Activated T-cell treated with anti-CD3 and anti-CD28 coated beads for 24 hours (primary cell): ENCODE data around the gene MYO1E.
A peak's percentile ranks its signal among the peaks of the same experiment; 100 is the strongest.

Source experiments
- DNase-seq: peaks from one replicate; pipeline ENCODE4 v3.0.0-alpha.2; 2020; ENCODE audit warnings: low read depth

The MYO1E gene

GRCh38 chr15:59315914-59316451, 56.7 kb downstream of the MYO1E start:
- DNase-seq: no peak

DNA sequence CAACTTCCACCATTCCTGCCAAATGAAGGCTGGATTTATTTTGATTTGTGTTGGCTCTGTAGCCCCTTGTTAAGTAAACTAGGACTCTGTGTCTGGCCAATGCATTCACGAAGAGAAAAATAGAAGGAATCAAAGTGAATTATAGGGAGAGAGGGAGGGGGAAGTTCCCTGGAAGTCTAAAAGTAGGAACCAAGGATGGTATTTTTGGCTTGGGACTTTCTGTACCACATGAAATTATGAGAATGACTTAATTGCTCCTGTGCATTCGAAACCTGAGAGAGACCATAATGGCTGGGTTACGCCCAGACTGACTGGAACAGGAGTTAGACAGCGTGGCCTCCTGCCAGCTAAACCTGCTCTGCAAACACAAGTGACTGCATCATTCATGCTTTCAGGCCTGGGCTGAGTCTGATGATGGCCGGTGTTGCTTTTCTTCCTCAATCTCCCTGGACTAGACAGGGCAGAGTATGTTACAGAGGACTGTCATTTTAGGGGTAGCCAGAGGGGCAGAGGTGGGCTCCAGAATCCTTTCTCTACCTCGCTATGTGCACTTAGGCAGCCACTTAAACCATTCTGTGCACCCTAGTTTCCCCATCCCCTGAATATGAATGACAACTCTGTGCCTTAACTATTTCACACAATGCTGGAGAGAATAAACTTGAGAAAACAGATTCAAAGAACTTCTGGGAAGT, 58.9 kb downstream of the MYO1E start:
- no peak for DNase-seq

DNA sequence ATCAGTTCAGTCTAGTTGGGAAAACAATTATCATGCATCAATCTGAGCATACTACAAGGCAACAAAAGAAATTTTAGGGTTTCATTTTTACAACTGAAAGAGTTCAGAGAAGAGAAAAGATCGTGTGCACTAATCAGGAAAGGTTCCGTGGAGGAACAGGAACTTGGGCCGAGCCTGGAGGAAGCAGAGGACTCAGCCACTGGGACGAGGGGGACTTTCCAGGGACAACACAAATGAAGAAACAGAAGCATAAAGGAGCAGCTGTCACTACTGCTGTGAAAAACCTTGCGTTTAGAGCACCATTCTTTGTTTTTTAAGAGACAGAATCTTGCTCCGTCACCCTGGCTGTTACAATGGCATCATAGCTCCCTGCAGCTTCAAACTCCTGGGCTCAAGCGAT, 60.5 kb downstream of the MYO1E start:
- no peak for DNase-seq

- DNase-seq: no peak
Measured at GRCh38 chr15:59311195-59311594, 61.5 kb downstream of the MYO1E start.

DNA sequence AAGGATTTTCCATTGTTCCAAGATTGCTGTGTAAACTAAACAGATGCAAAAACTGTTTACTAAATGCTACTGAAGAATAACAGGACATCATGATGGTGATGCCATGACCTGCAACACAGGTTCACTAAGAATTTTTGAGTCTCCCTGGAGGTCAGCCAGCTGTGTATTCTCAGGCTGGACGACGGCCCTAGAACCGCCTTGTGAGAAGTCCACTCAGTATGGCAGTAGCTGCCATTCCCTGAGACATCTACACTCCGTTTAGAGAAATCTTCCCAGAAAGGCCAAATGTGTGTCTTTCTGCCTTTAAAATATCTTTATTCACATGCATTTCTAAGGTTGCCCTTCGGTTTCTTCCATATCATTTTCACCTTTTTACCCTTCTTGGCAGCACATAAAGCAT, 63.3 kb downstream of the MYO1E start:
- no peak for DNase-seq

- DNase-seq: no peak
Measured at GRCh38 chr15:59307165-59307537, 65.5 kb downstream of the MYO1E start.

- DNase-seq: no peak
Measured at GRCh38 chr15:59306520-59307164, 66.0 kb downstream of the MYO1E start.

- no peak for DNase-seq
Measured at GRCh38 chr15:59304807-59305206, 67.9 kb downstream of the MYO1E start.

GRCh38 chr15:59304034-59304795, 68.5 kb downstream of the MYO1E start:
- no peak for DNase-seq

GRCh38 chr15:59303633-59304032, 69.0 kb downstream of the MYO1E start:
- DNase-seq: no peak

- no peak for DNase-seq
Measured at GRCh38 chr15:59303136-59303535, 69.5 kb downstream of the MYO1E start.

GRCh38 chr15:59301527-59301926, 71.1 kb downstream of the MYO1E start:
- no peak for DNase-seq

DNA sequence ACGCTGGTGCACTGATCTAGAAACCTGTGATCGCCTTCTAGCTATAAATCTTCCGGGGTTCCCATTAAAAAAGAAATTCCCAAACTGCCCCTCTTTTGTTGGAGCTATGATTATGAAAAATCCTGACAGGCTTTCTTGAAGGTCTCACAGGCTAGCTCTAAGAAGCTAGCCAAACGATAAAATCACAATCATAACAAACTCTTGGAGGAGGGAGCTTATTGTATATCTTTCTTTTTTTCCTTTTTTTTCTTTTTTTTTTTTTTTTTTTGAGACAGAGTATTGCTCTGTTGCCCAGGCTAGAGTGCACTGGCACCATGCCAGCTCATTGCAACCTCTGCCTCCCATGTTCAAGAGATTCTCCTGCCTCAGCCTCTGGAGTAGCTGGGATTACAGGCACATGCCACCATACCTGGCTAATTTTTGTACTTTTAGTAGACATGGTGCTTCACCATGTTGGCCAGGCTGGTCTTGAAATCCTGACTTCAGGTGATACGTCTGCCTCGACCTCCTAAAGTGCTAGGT, 72.0 kb downstream of the MYO1E start:
- no peak for DNase-seq

GRCh38 chr15:59299929-59300617, 72.6 kb downstream of the MYO1E start:
- peak; percentile 49 for DNase-seq

DNA sequence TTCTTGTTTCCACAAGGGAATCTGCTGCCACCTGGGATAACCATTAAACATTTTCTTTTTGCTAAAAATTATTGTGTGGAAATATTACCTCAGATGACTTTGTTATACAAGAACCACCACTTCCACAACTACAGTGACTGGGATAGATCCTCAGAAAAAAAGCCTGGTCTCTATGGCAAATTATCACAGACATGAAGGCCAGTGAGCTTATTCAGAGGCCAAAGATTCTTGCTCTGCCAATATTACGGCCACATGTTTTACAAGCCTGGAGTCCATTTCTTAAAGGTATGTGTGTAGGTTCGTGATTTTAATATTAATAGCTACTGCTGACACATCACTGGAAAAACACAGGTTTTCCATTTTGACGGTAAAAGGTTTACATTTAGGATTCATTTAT, 73.8 kb downstream of the MYO1E start:
- no peak for DNase-seq

DNA sequence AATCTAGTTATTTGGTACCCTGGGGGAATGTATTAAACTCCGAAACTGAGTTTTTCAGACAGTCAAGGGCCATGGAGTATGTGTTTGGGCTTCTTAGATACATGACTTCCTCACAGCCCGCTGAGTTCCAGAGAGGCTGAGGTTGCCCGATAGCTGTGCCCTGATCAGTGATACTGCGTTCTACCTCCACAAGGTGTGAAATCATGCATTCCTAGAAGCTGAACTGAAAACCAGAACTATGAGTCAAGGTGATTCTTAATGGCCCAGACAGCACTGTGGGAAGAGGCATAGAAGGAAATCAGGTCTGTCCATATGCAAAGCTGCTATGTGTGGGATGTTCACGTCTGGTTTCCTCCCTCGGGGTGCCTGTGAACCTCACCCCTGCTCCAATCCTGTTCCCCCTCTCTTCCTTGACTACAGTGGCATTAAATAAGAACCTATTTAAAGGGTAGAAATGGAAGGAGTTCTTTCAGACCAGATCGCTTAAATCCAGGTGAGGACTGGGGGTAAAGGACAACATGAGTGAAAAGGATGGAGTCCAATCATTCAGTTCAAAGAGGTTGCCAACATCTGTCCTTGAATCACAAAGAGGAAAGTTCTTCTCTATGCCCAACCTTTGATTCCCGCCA, 74.3 kb downstream of the MYO1E start:
- DNase-seq: peak; percentile 33

DNA sequence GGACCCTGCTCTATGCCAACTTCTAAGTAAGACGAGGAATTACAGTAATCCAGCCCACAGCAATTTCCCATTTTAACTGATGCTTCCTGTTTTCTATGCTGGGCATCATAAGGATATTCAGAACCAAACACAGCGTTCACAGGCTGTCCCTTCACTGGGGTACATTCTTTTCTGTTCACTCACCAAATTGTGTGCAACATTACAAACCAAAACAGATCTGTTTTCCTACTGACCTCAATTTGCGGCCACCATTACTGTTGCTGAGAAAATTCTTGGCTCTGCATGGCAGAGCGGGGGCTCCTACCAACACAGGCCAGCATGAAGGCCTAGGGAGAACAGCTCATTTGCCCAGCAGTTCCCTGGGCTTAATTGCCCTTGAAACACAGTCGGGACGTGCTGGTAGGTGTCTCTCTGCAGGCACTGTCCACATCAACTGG, 76.5 kb downstream of the MYO1E start:
- no peak for DNase-seq

GRCh38 chr15:59295261-59296001, 77.2 kb downstream of the MYO1E start:
- DNase-seq: no peak

- DNase-seq: no peak
Measured at GRCh38 chr15:59294574-59295260, 78.0 kb downstream of the MYO1E start.

- DNase-seq: no peak
Measured at GRCh38 chr15:59292442-59293151, 80.1 kb downstream of the MYO1E start.
